ENCODE measurements around the gene CLN5.
"Not testable (repeated sequence)": the region's sequence is repeated elsewhere in the genome, so short reads cannot be mapped to it uniquely, and the experiment has no call there.

DNA sequence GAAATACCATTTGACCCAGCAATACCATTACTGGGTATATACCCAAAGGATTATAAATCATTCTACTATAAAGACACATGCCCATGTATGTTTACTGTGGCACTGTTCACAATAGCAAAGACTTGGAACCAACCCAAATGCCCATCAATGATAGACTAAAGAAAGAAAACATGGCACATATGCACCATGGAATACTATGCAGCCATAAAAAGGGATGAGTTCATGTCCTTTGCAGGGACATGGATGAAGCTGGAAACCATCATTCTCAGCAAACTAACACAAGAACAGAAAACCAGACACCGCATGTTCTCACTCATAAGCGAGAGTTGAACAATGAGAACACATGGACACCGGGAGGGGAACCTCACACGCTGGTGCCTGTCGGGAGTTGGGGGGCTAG is 17.8 kb downstream of the CLN5 start:
- TF ChIP-seq, protein P1, sequence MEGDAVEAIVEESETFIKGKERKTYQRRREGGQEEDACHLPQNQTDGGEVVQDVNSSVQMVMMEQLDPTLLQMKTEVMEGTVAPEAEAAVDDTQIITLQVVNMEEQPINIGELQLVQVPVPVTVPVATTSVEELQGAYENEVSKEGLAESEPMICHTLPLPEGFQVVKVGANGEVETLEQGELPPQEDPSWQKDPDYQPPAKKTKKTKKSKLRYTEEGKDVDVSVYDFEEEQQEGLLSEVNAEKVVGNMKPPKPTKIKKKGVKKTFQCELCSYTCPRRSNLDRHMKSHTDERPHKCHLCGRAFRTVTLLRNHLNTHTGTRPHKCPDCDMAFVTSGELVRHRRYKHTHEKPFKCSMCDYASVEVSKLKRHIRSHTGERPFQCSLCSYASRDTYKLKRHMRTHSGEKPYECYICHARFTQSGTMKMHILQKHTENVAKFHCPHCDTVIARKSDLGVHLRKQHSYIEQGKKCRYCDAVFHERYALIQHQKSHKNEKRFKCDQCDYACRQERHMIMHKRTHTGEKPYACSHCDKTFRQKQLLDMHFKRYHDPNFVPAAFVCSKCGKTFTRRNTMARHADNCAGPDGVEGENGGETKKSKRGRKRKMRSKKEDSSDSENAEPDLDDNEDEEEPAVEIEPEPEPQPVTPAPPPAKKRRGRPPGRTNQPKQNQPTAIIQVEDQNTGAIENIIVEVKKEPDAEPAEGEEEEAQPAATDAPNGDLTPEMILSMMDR (IDR thresholded peaks at IDR 0.05), result not testable (repeated sequence)
- TF ChIP-seq POLR2A (IDR thresholded peaks at IDR 0.05), result not testable (repeated sequence)

All from Peyer's patch (tissue), 4 donors.